Thyroid gland (tissue), 4 donors: ENCODE results near the gene HOXB1.

ENCODE experiments used
- CTCF ChIP-seq, 6 experiments: fragments of 200-600 bp in 3 of 6; fragments of 450-650 bp in 3 of 6; sonication (generic) in 3 of 6; IDR thresholded peaks; one replicate each; pipeline ENCODE4 v1.5.1; 2016 to 2019; ENCODE audit warnings: antibody characterized with exemption in 6 of 6, mild to moderate bottlenecking in 2 of 6, inconsistent platforms in 1 of 6, moderate library complexity in 1 of 6
- POLR2A ChIP-seq, 2 donors: fragments of 450-650 bp; IDR thresholded peaks; one replicate each; pipeline ENCODE4 v1.6.1; 2017; ENCODE audit warnings: antibody characterized with exemption in 2 of 2, mild to moderate bottlenecking in 2 of 2, moderate library complexity in 1 of 2

GRCh38 chr17:48497103-48497502 lies 33.7 kb downstream of the HOXB1 start:
- TF ChIP-seq CTCF (IDR thresholded peaks at IDR 0.05): no peak
- TF ChIP-seq POLR2A (IDR thresholded peaks at IDR 0.05): no peak
